GM04504 (cell line): ENCODE data around the gene COMMD4.
"Not testable (repeated sequence)": the region's sequence is repeated elsewhere in the genome, so short reads cannot be mapped to it uniquely, and the experiment has no call there.

ENCODE experiments used
- DNase-seq: peaks from one replicate; pipeline ENCODE4 v3.0.0-alpha.2; 2012; ENCODE audit warnings: low read depth

Gene COMMD4

DNA sequence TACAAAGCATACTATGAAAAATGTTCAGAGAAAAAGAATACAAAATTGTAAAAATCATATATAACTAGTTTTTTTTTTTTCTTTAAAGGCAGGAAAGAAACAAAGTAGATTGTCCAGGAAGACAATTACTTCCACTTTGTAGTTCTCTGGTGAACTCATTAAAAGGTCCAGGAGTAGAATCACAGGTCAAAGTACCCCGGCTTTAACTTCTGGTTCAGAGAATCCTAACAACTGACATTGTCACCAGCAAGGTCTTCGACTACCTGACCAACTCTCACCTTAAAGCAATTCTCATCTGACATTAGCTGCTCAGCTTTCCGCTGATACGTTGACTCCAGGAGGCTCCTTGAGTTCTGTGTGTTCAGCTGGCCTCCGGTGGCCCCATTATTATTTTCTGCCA lies 48.1 kb downstream of the COMMD4 start:
- DNase-seq, result not testable (repeated sequence)
